ENCODE data around the gene EXOC2. TPM values are rescaled to one million over a fixed set of nuclear protein-coding genes. Genes with fewer than 3 reads are reported as not detected.

The EXOC2 gene
- total RNA-seq, 1 donor from 2014 or later, result 44.4 TPM

- H3K27ac Mint-ChIP-seq (ENCODE audit: unreplicated experiment), result no peak overlapping the region
- H3K36me3 Mint-ChIP-seq (ENCODE audit: low read depth, unreplicated experiment), result peaks cover 30% of the 10 kb centered on the region
- H3K4me1 Mint-ChIP-seq (ENCODE audit: low read depth, unreplicated experiment), result peaks cover 4% of the 10 kb centered on the region
- peaks cover 8% of the 10 kb centered on the region for H3K9me3 ChIP-seq (ENCODE audit: insufficient read depth, low read depth, low read length)
- H3K9me3 Mint-ChIP-seq (ENCODE audit: unreplicated experiment), result peaks cover 12% of the 10 kb centered on the region
- H3K27me3 ChIP-seq (ENCODE audit: insufficient read depth, low read length), result no peaks in the 10 kb centered on the region
- no peak overlapping the region for H3K4me2 ChIP-seq (ENCODE audit: low read length)
- H3K4me1 ChIP-seq (ENCODE audit: insufficient read depth, low read length), result no peaks in the 10 kb centered on the region
- H3K4me3 ChIP-seq (ENCODE audit: insufficient read depth, low read depth, low read length), result no peak overlapping the region
- H3K27me3 Mint-ChIP-seq (ENCODE audit: low read depth, unreplicated experiment), result no peaks in the 10 kb centered on the region
- TF ChIP-seq EZH2 (IDR thresholded peaks at IDR 0.05; ENCODE audit: insufficient read depth, low read length) (no peak), CTCF (IDR thresholded peaks at IDR 0.05; ENCODE audit: insufficient read depth, low read depth, low read length) (no peak)
- H4K20me1 ChIP-seq (ENCODE audit: insufficient read depth, low read length), result no peaks in the 10 kb centered on the region
- DNase-seq (ENCODE audit: low read depth), result no peak
- no peak overlapping the region for H3K27ac ChIP-seq (ENCODE audit: low read depth, low read length)
- H3K79me2 ChIP-seq (ENCODE audit: insufficient read depth, low read length), result no peaks in the 10 kb centered on the region
- no peak for FAIRE-seq
- no peak overlapping the region for H3K9ac ChIP-seq (ENCODE audit: low read length)
- H3K36me3 ChIP-seq (ENCODE audit: insufficient read depth, low read length), result peaks cover 6% of the 10 kb centered on the region
- no peak overlapping the region for H3K4me3 Mint-ChIP-seq (ENCODE audit: unreplicated experiment)
- no peak overlapping the region for H2AFZ ChIP-seq (ENCODE audit: low read depth, low read length)
These were observed 174.7 kb downstream of the EXOC2 start for GRCh38 chr6:518218-518617.

- Histone ChIP-seq H3K36me3 (ENCODE audit: insufficient read depth, low read length) (no peaks in the 10 kb centered on the region), H3K9me3 (ENCODE audit: insufficient read depth, low read depth, low read length) (peaks cover 4% of the 10 kb centered on the region), H3K27me3 (ENCODE audit: insufficient read depth, low read length) (no peaks in the 10 kb centered on the region), H3K4me3 (ENCODE audit: insufficient read depth, low read depth, low read length) (no peak overlapping the region), H3K79me2 (ENCODE audit: insufficient read depth, low read length) (no peaks in the 10 kb centered on the region), H3K27ac (ENCODE audit: low read depth, low read length) (no peak overlapping the region), H4K20me1 (ENCODE audit: insufficient read depth, low read length) (no peaks in the 10 kb centered on the region), H3K4me2 (ENCODE audit: low read length) (no peak overlapping the region), H3K9ac (ENCODE audit: low read length) (no peak overlapping the region), H2AFZ (ENCODE audit: low read depth, low read length) (no peak overlapping the region), H3K4me1 (ENCODE audit: insufficient read depth, low read length) (no peaks in the 10 kb centered on the region)
- Mint-ChIP-seq H3K27me3 (ENCODE audit: low read depth, unreplicated experiment) (no peaks in the 10 kb centered on the region), H3K9me3 (ENCODE audit: unreplicated experiment) (peaks cover 6% of the 10 kb centered on the region), H3K27ac (ENCODE audit: unreplicated experiment) (no peak overlapping the region), H3K36me3 (ENCODE audit: low read depth, unreplicated experiment) (peaks cover 23% of the 10 kb centered on the region), H3K4me1 (ENCODE audit: low read depth, unreplicated experiment) (peaks cover 4% of the 10 kb centered on the region), H3K4me3 (ENCODE audit: unreplicated experiment) (no peak overlapping the region)
- FAIRE-seq, result no peak
- no peak for DNase-seq (ENCODE audit: low read depth)
- TF ChIP-seq EZH2 (IDR thresholded peaks at IDR 0.05; ENCODE audit: insufficient read depth, low read length), result no peak
- TF ChIP-seq CTCF (IDR thresholded peaks at IDR 0.05; ENCODE audit: insufficient read depth, low read depth, low read length), result no peak
These were observed 176.7 kb downstream of the EXOC2 start for GRCh38 chr6:516213-516612.

DNA sequence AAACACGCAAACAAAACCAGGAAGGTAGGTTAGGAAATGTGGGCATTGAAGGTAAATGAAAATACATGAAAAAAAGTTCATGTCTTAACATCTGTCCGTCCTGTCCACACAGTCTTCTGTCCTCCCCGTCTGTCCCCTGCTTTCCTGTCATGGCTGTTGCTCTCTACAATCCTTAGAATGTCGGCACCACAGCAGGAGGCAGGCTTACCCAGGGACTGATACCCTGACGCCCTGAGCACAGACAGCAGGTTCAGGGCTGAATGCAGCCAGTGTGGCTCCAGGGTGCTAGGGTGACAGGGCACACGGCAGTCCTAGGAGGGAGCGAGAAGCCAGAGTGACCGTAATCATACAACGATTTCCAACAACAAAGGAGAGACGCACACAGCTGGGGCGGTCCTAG lies 177.7 kb downstream of the EXOC2 start:
- Histone ChIP-seq H3K27me3 (ENCODE audit: insufficient read depth, low read length) (no peaks in the 10 kb centered on the region), H3K9me3 (ENCODE audit: insufficient read depth, low read depth, low read length) (no peaks in the 10 kb centered on the region), H4K20me1 (ENCODE audit: insufficient read depth, low read length) (no peaks in the 10 kb centered on the region), H3K9ac (ENCODE audit: low read length) (no peak overlapping the region), H3K4me3 (ENCODE audit: insufficient read depth, low read depth, low read length) (no peak overlapping the region), H3K4me1 (ENCODE audit: insufficient read depth, low read length) (no peaks in the 10 kb centered on the region), H3K79me2 (ENCODE audit: insufficient read depth, low read length) (no peaks in the 10 kb centered on the region), H3K27ac (ENCODE audit: low read depth, low read length) (no peak overlapping the region), H2AFZ (ENCODE audit: low read depth, low read length) (no peak overlapping the region), H3K4me2 (ENCODE audit: low read length) (no peak overlapping the region), H3K36me3 (ENCODE audit: insufficient read depth, low read length) (no peaks in the 10 kb centered on the region)
- peaks cover 4% of the 10 kb centered on the region for H3K4me1 Mint-ChIP-seq (ENCODE audit: low read depth, unreplicated experiment)
- peaks cover 16% of the 10 kb centered on the region for H3K36me3 Mint-ChIP-seq (ENCODE audit: low read depth, unreplicated experiment)
- DNase-seq (ENCODE audit: low read depth) (no peak), FAIRE-seq (no peak)
- H3K27me3 Mint-ChIP-seq (ENCODE audit: low read depth, unreplicated experiment), result no peaks in the 10 kb centered on the region
- no peak overlapping the region for H3K4me3 Mint-ChIP-seq (ENCODE audit: unreplicated experiment)
- no peak overlapping the region for H3K27ac Mint-ChIP-seq (ENCODE audit: unreplicated experiment)
- TF ChIP-seq EZH2 (IDR thresholded peaks at IDR 0.05; ENCODE audit: insufficient read depth, low read length), result no peak
- no peak for TF ChIP-seq CTCF (IDR thresholded peaks at IDR 0.05; ENCODE audit: insufficient read depth, low read depth, low read length)
- peaks cover 3% of the 10 kb centered on the region for H3K9me3 Mint-ChIP-seq (ENCODE audit: unreplicated experiment)
